GM12878 (cell line): ENCODE data around the gene SEMA3G. TPM values are rescaled to one million over a fixed set of nuclear protein-coding genes. Genes with fewer than 3 reads are reported as not detected.

Experiments used
- ATAC-seq: fragments of 200-7000 bp; cut with Tn5 transposase; 3 replicates; pipeline ENCODE4 v1.9.1; 2020; ENCODE audit warnings: mild to moderate bottlenecking, moderate library complexity
- BruUV-seq: library from RNA; stranded (reverse); fragments of 400-500 nt; replicated peaks from 2 replicates; lab custom pipeline; 2021; lab: Mats Ljungman, UMichigan
- CTCF ChIA-PET: fragments of 300-600 bp; sonication (Branson Sonifier 250); formaldehyde crosslinking; extraction: SDS; loops from one replicate; lab custom pipeline; 2021; ENCODE audit warnings: inconsistent platforms; lab: Yijun Ruan, JAX
- POLR2A ChIA-PET: fragments of 350-600 bp; formaldehyde crosslinking; extraction: SDS; loops from one replicate; lab custom pipeline; 2021; ENCODE audit warnings: inconsistent platforms; lab: Charles Lee
- RAD21 ChIA-PET: fragments of 300-600 bp; sonication (Branson Sonifier 250); formaldehyde crosslinking; loops from one replicate; lab custom pipeline; 2023; ENCODE audit warnings: antibody characterized with exemption; ENCODE audit not compliant: unreplicated experiment; lab: Charles Lee
- SMC1A ChIA-PET: fragments of 300-600 bp; sonication (Branson Sonifier 250); formaldehyde crosslinking; loops from one replicate; lab custom pipeline; 2023; ENCODE audit not compliant: unreplicated experiment, uncharacterized antibody; lab: Charles Lee
- DNase-seq: peaks from one replicate; pipeline ENCODE4 v3.0.0-alpha.2; 2011; ENCODE audit warnings: low read depth, low spot score
- FAIRE-seq: peaks from 3 replicates; lab custom pipeline; 2011; peaks lifted over from hg19 to GRCh38; lab: Jason Lieb, UNC
- H2AFZ ChIP-seq: 2 replicates; pipeline ENCODE4 v1.6.0; 2011; ENCODE audit warnings: low read depth, low read length, control low read depth; ENCODE audit not compliant: control insufficient read depth
- H3K27ac ChIP-seq: 2 replicates; pipeline ENCODE4 v1.5.1; 2011; ENCODE audit warnings: control low read depth; ENCODE audit not compliant: control insufficient read depth, insufficient read depth
- H3K27me3 ChIP-seq, 2 experiments: replicated peaks in 1 of 2; 2 replicates each; pipeline versions ENCODE4 v1.6.0 to v1.6.1; 2011; ENCODE audit warnings: low read length in 1 of 2; ENCODE audit not compliant: control insufficient read depth in 2 of 2, insufficient read depth in 2 of 2
- H3K36me3 ChIP-seq, 2 experiments: 2 replicates each; pipeline ENCODE4 v1.5.1; 2011; ENCODE audit warnings: low read length in 1 of 2; ENCODE audit not compliant: control insufficient read depth in 2 of 2, insufficient read depth in 2 of 2
- H3K4me1 ChIP-seq: 2 replicates; pipeline ENCODE4 v1.6.1; 2011; ENCODE audit warnings: mild to moderate bottlenecking, low read length, moderate library complexity, mixed read lengths; ENCODE audit not compliant: control insufficient read depth, insufficient read depth
- H3K4me2 ChIP-seq: 2 replicates; pipeline ENCODE4 v1.6.0; 2011; ENCODE audit warnings: control low read depth; ENCODE audit not compliant: control insufficient read depth, insufficient read depth
- H3K4me3 ChIP-seq: fragments of 200-600 bp; sonication (generic); 2 replicates; pipeline ENCODE4 v1.5.1; 2016
- H3K79me2 ChIP-seq: 2 replicates; pipeline ENCODE4 v1.6.0; 2011; ENCODE audit warnings: low read length; ENCODE audit not compliant: control insufficient read depth, insufficient read depth
- H3K9ac ChIP-seq: 2 replicates; pipeline ENCODE4 v1.8.0; 2011; ENCODE audit warnings: low read length, control low read depth, mixed read lengths; ENCODE audit not compliant: control insufficient read depth, insufficient read depth
- H3K9me3 ChIP-seq: replicated peaks from 3 replicates; pipeline ENCODE4 v1.5.1; 2011; ENCODE audit warnings: mild to moderate bottlenecking, low read length; ENCODE audit not compliant: control insufficient read depth, insufficient read depth
- H4K20me1 ChIP-seq: 2 replicates; pipeline ENCODE4 v1.6.0; 2011; ENCODE audit not compliant: control insufficient read depth, insufficient read depth
- BMI1 ChIP-seq: fragments of 450-650 bp; IDR thresholded peaks from 2 replicates; pipeline ENCODE4 v1.6.1; 2016; ENCODE audit warnings: mild to moderate bottlenecking, moderate library complexity, borderline replicate concordance
- CBFB ChIP-seq: IDR thresholded peaks from 2 replicates; pipeline ENCODE4 v1.6.1; 2016; ENCODE audit warnings: antibody characterized with exemption, low read depth
- CREB1 ChIP-seq: IDR thresholded peaks from 2 replicates; pipeline ENCODE4 v1.6.1; 2012; ENCODE audit warnings: low read depth, mild to moderate bottlenecking, inconsistent platforms
- ESRRA ChIP-seq: IDR thresholded peaks from 2 replicates; pipeline ENCODE4 v1.6.1; 2012; ENCODE audit warnings: mild to moderate bottlenecking, low read length, improper control_type of control experiment
- HCFC1 ChIP-seq: fragments of 150-350 bp; IDR thresholded peaks from 2 replicates; pipeline ENCODE4 v1.6.1; 2014; ENCODE audit warnings: low read length
- IKZF1 ChIP-seq: fragments of 450-650 bp; conservative IDR thresholded peaks from 2 replicates; pipeline ENCODE4 v1.6.1; 2017; ENCODE audit warnings: antibody characterized with exemption, mild to moderate bottlenecking
- MEF2A ChIP-seq: IDR thresholded peaks from 2 replicates; pipeline ENCODE4 v1.6.1; 2011; ENCODE audit warnings: low read depth, mild to moderate bottlenecking, low read length, moderate library complexity; ENCODE audit not compliant: insufficient read depth
- POLR2A ChIP-seq: IDR thresholded peaks from 2 replicates; pipeline ENCODE4 v1.6.1; 2011; ENCODE audit warnings: low read depth, mild to moderate bottlenecking, low read length
- RAD21 ChIP-seq: IDR thresholded peaks from 2 replicates; pipeline ENCODE4 v1.6.1; 2011; ENCODE audit warnings: mild to moderate bottlenecking, low read depth, low read length, moderate library complexity; ENCODE audit not compliant: insufficient read depth
- SIX5 ChIP-seq: IDR thresholded peaks from 2 replicates; pipeline ENCODE4 v1.6.1; 2011; ENCODE audit warnings: mild to moderate bottlenecking, low read depth, low read length, moderate library complexity; ENCODE audit not compliant: severe bottlenecking
- TAF1 ChIP-seq: IDR thresholded peaks from 2 replicates; pipeline ENCODE4 v1.6.1; 2011; ENCODE audit warnings: mild to moderate bottlenecking, low read depth, low read length, borderline replicate concordance
- ZNF24 ChIP-seq: fragments of 450-650 bp; IDR thresholded peaks from 2 replicates; pipeline ENCODE4 v1.6.1; 2017; ENCODE audit warnings: antibody characterized with exemption, mild to moderate bottlenecking
- WGBS: methylation state at CpG from one replicate; pipeline ENCODE4 v1.1.6; 2016; ENCODE audit warnings: low lambda C conversion rate; ENCODE audit not compliant: insufficient replicate concordance, insufficient coverage; ENCODE audit errors: missing lambda C conversion rate; 5-methylcytosine and 5-hydroxymethylcytosine counted together
- in situ Hi-C: fragments of 300-500 bp; cut with MboI; formaldehyde crosslinking; loops from 9 replicates; pipeline ENCODE4 v1.14.3; 2018; ENCODE audit warnings: mixed read lengths
- intact Hi-C: fragments of 100-400 bp; cut with micrococcal nuclease; formaldehyde crosslinking; loops from one replicate; pipeline ENCODE4 v1.14.2; 2022; ENCODE audit not compliant: unreplicated experiment
- polyA plus RNA-seq, 11 experiments: library from polyadenylated mRNA; depleted of rRNA in 4 of 11; unstranded in 6 of 11; stranded (reverse) in 5 of 11; fragments of >200 nt; fragmentation: Nextera tagmentation in 4 of 11; fragmentation: Illumina TruSeq in 1 of 11; extraction: Ambion mirVana in 4 of 11; extraction: Trizol in 1 of 11; gene quantifications; 1 replicate in 1 of 11; 2 replicates in 10 of 11; pipeline versions ENCODE4 v1.2.1 to v1.2.3, GENCODE V29; 2011 to 2016; ENCODE audit warnings: inconsistent platforms in 2 of 11, missing spikeins in 2 of 11, low read depth in 1 of 11
- total RNA-seq, 4 experiments: library from RNA; depleted of rRNA in 3 of 4; stranded (reverse); fragments of >200 nt in 3 of 4; fragmentation: Illumina TruSeq in 1 of 4; extraction: Trizol in 1 of 4; gene quantifications; 2 replicates each; pipeline versions ENCODE4 v1.2.1 to v1.2.3, GENCODE V29; 2013 to 2021
- TF ChIP-seq, protein P1 (sequence below): IDR thresholded peaks from 2 replicates; pipeline ENCODE4 v1.6.1; 2012; ENCODE audit warnings: improper control_type of control experiment, low read depth, low read length; ENCODE audit not compliant: insufficient replicate concordance
- TF ChIP-seq, protein P2 (sequence below): IDR thresholded peaks from 2 replicates; pipeline ENCODE4 v1.6.1; 2011; ENCODE audit warnings: low read depth, mild to moderate bottlenecking, low read length, moderate library complexity, borderline replicate concordance; ENCODE audit errors: extremely low read depth

Gene SEMA3G
- total and polyA plus RNA-seq, 10 of the 15 experiments (the other 5 are each of a cell fraction or from before 2014, with no cell fraction given) = 0.03 to 0.04 TPM; not detected in 8

GRCh38 chr3:52477796-52478095 lies 32.8 kb upstream of the SEMA3G start (continued):
- TF ChIP-seq, protein P1, sequence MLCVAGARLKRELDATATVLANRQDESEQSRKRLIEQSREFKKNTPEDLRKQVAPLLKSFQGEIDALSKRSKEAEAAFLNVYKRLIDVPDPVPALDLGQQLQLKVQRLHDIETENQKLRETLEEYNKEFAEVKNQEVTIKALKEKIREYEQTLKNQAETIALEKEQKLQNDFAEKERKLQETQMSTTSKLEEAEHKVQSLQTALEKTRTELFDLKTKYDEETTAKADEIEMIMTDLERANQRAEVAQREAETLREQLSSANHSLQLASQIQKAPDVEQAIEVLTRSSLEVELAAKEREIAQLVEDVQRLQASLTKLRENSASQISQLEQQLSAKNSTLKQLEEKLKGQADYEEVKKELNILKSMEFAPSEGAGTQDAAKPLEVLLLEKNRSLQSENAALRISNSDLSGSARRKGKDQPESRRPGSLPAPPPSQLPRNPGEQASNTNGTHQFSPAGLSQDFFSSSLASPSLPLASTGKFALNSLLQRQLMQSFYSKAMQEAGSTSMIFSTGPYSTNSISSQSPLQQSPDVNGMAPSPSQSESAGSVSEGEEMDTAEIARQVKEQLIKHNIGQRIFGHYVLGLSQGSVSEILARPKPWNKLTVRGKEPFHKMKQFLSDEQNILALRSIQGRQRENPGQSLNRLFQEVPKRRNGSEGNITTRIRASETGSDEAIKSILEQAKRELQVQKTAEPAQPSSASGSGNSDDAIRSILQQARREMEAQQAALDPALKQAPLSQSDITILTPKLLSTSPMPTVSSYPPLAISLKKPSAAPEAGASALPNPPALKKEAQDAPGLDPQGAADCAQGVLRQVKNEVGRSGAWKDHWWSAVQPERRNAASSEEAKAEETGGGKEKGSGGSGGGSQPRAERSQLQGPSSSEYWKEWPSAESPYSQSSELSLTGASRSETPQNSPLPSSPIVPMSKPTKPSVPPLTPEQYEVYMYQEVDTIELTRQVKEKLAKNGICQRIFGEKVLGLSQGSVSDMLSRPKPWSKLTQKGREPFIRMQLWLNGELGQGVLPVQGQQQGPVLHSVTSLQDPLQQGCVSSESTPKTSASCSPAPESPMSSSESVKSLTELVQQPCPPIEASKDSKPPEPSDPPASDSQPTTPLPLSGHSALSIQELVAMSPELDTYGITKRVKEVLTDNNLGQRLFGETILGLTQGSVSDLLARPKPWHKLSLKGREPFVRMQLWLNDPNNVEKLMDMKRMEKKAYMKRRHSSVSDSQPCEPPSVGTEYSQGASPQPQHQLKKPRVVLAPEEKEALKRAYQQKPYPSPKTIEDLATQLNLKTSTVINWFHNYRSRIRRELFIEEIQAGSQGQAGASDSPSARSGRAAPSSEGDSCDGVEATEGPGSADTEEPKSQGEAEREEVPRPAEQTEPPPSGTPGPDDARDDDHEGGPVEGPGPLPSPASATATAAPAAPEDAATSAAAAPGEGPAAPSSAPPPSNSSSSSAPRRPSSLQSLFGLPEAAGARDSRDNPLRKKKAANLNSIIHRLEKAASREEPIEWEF = no peak
- TF ChIP-seq ZNF24 (no peak), BMI1 (no peak), CBFB (no peak), RAD21 (no peak), POLR2A (no peak)

GRCh38 chr3:52477076-52477795 lies 32.3 kb upstream of the SEMA3G start:
- ChIA-PET POLR2A (no interaction called here), CTCF (no interaction called here), SMC1A (no interaction called here), RAD21 (no interaction called here)
- Histone ChIP-seq H3K4me3 (no peak overlapping the region), H2AFZ (no peak overlapping the region), H3K27ac (no peak overlapping the region), H4K20me1 (no peaks in the 10 kb centered on the region), H3K79me2 (no peaks in the 10 kb centered on the region), H3K4me1 (no peaks in the 10 kb centered on the region), H3K9ac (no peak overlapping the region), H3K9me3 (no peaks in the 10 kb centered on the region), H3K36me3 (peaks cover 34 to 52% of the 10 kb centered on the region in 2 experiments), H3K27me3 (no peaks in the 10 kb centered on the region), H3K4me2 (no peak overlapping the region)
- intact Hi-C loops (no loop called here), in situ Hi-C loops (no loop called here)
- TF ChIP-seq TAF1 (no peak), SIX5 (no peak), ESRRA (no peak), RAD21 (no peak), MEF2A (no peak), CREB1 (no peak), HCFC1 (no peak), IKZF1 (no peak)
- TF ChIP-seq, protein P2, sequence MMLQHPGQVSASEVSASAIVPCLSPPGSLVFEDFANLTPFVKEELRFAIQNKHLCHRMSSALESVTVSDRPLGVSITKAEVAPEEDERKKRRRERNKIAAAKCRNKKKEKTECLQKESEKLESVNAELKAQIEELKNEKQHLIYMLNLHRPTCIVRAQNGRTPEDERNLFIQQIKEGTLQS = no peak
- no peak for ATAC-seq
- BruUV-seq = no TSS peak
- no peak for FAIRE-seq
- DNase-seq = no peak
- WGBS = 96% methylated on average over 15 of the region's 16 CpGs
